ENCODE results near the gene NUP98. TPM values are rescaled to one million over a fixed set of nuclear protein-coding genes. Genes with fewer than 3 reads are reported as not detected.
"Not testable (repeated sequence)": the region's sequence is repeated elsewhere in the genome, so short reads cannot be mapped to it uniquely, and the experiment has no call there.

The NUP98 gene
- total and polyA plus RNA-seq, 10 of the 15 experiments (the other 5 are each of a cell fraction or from before 2014, with no cell fraction given), result 21.7 to 108 (median 78.9) TPM

DNA sequence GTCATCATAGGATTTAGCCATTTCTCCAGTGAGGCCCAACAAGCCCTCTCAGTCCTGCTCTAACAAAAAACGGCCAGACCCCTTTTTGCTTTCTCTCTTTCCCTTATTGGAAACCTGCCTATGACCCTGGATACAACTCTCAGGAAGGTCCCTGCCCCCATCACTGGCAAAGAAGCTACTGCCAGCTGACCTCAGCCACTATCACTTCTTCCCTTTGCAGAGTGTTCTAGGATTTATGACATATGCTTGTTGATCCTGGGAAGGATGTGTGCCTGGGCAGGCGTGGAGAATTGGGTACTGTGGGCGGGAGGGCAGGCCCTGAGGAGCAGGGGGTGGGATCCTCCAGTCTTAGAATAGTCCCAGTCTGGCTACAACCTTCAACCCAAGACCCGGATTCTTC lies 18.5 kb upstream of the NUP98 start (continued):
- TF ChIP-seq, protein P1, sequence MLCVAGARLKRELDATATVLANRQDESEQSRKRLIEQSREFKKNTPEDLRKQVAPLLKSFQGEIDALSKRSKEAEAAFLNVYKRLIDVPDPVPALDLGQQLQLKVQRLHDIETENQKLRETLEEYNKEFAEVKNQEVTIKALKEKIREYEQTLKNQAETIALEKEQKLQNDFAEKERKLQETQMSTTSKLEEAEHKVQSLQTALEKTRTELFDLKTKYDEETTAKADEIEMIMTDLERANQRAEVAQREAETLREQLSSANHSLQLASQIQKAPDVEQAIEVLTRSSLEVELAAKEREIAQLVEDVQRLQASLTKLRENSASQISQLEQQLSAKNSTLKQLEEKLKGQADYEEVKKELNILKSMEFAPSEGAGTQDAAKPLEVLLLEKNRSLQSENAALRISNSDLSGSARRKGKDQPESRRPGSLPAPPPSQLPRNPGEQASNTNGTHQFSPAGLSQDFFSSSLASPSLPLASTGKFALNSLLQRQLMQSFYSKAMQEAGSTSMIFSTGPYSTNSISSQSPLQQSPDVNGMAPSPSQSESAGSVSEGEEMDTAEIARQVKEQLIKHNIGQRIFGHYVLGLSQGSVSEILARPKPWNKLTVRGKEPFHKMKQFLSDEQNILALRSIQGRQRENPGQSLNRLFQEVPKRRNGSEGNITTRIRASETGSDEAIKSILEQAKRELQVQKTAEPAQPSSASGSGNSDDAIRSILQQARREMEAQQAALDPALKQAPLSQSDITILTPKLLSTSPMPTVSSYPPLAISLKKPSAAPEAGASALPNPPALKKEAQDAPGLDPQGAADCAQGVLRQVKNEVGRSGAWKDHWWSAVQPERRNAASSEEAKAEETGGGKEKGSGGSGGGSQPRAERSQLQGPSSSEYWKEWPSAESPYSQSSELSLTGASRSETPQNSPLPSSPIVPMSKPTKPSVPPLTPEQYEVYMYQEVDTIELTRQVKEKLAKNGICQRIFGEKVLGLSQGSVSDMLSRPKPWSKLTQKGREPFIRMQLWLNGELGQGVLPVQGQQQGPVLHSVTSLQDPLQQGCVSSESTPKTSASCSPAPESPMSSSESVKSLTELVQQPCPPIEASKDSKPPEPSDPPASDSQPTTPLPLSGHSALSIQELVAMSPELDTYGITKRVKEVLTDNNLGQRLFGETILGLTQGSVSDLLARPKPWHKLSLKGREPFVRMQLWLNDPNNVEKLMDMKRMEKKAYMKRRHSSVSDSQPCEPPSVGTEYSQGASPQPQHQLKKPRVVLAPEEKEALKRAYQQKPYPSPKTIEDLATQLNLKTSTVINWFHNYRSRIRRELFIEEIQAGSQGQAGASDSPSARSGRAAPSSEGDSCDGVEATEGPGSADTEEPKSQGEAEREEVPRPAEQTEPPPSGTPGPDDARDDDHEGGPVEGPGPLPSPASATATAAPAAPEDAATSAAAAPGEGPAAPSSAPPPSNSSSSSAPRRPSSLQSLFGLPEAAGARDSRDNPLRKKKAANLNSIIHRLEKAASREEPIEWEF (IDR thresholded peaks at IDR 0.05; ENCODE audit: insufficient replicate concordance, low read depth, low read length), result no peak
- TF ChIP-seq, protein P2, sequence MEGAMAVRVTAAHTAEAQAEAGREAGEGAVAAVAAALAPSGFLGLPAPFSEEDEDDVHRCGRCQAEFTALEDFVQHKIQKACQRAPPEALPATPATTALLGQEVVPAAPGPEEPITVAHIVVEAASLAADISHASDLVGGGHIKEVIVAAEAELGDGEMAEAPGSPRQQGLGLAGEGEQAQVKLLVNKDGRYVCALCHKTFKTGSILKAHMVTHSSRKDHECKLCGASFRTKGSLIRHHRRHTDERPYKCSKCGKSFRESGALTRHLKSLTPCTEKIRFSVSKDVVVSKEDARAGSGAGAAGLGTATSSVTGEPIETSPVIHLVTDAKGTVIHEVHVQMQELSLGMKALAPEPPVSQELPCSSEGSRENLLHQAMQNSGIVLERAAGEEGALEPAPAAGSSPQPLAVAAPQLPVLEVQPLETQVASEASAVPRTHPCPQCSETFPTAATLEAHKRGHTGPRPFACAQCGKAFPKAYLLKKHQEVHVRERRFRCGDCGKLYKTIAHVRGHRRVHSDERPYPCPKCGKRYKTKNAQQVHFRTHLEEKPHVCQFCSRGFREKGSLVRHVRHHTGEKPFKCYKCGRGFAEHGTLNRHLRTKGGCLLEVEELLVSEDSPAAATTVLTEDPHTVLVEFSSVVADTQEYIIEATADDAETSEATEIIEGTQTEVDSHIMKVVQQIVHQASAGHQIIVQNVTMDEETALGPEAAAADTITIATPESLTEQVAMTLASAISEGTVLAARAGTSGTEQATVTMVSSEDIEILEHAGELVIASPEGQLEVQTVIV (IDR thresholded peaks at IDR 0.05; ENCODE audit: borderline replicate concordance, partially characterized antibody), result no peak
- TF ChIP-seq, protein P3, sequence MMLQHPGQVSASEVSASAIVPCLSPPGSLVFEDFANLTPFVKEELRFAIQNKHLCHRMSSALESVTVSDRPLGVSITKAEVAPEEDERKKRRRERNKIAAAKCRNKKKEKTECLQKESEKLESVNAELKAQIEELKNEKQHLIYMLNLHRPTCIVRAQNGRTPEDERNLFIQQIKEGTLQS (IDR thresholded peaks at IDR 0.05; ENCODE audit: borderline replicate concordance, extremely low read depth, low read depth, low read length), result no peak
- TF ChIP-seq, protein P4, sequence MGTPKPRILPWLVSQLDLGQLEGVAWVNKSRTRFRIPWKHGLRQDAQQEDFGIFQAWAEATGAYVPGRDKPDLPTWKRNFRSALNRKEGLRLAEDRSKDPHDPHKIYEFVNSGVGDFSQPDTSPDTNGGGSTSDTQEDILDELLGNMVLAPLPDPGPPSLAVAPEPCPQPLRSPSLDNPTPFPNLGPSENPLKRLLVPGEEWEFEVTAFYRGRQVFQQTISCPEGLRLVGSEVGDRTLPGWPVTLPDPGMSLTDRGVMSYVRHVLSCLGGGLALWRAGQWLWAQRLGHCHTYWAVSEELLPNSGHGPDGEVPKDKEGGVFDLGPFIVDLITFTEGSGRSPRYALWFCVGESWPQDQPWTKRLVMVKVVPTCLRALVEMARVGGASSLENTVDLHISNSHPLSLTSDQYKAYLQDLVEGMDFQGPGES (IDR thresholded peaks at IDR 0.05), result no peak
- TF ChIP-seq, protein P5, sequence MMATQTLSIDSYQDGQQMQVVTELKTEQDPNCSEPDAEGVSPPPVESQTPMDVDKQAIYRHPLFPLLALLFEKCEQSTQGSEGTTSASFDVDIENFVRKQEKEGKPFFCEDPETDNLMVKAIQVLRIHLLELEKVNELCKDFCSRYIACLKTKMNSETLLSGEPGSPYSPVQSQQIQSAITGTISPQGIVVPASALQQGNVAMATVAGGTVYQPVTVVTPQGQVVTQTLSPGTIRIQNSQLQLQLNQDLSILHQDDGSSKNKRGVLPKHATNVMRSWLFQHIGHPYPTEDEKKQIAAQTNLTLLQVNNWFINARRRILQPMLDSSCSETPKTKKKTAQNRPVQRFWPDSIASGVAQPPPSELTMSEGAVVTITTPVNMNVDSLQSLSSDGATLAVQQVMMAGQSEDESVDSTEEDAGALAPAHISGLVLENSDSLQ (IDR thresholded peaks at IDR 0.05), result no peak
- TF ChIP-seq, protein P6, sequence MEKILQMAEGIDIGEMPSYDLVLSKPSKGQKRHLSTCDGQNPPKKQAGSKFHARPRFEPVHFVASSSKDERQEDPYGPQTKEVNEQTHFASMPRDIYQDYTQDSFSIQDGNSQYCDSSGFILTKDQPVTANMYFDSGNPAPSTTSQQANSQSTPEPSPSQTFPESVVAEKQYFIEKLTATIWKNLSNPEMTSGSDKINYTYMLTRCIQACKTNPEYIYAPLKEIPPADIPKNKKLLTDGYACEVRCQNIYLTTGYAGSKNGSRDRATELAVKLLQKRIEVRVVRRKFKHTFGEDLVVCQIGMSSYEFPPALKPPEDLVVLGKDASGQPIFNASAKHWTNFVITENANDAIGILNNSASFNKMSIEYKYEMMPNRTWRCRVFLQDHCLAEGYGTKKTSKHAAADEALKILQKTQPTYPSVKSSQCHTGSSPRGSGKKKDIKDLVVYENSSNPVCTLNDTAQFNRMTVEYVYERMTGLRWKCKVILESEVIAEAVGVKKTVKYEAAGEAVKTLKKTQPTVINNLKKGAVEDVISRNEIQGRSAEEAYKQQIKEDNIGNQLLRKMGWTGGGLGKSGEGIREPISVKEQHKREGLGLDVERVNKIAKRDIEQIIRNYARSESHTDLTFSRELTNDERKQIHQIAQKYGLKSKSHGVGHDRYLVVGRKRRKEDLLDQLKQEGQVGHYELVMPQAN (conservative IDR thresholded peaks at IDR 0.05), result no peak
- TF ChIP-seq FOXK2 (IDR thresholded peaks at IDR 0.05), result no peak

DNA sequence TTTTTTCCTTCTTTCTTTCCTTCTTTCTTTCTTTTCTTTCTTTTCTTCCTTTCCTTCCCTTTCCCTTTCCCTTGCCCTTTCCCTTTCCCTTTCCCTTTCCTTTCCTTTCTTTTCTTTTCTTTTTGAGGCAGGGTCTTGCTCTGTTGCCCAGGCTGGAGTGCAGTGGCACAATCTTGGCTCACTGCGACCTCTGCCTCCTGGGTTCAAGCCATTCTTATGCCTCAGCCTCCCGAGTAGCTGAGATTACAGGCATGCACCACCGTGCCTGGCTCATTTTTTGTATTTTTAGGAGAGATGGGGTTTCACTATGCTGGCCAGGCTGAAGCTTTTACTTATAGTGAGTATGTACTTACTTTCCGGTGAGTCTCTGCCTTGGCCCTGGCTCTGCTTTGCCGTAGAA lies 17.5 kb upstream of the NUP98 start:
- H3K36me3 ChIP-seq (ENCODE audit: control insufficient read depth in 2 of 2, insufficient read depth in 2 of 2, low read length in 1 of 2); H3K4me2 ChIP-seq (ENCODE audit: control insufficient read depth, insufficient read depth); SMC1A ChIA-PET (ENCODE audit: uncharacterized antibody, unreplicated experiment); H3K4me3 ChIP-seq; H3K9me3 ChIP-seq (replicated peaks; ENCODE audit: control insufficient read depth, insufficient read depth, low read length); H3K4me1 ChIP-seq (ENCODE audit: control insufficient read depth, insufficient read depth, low read length); H3K79me2 ChIP-seq (ENCODE audit: control insufficient read depth, insufficient read depth, low read length); H3K27ac ChIP-seq (ENCODE audit: control insufficient read depth, insufficient read depth); DNase-seq (ENCODE audit: low read depth, low spot score); H2AFZ ChIP-seq (ENCODE audit: control insufficient read depth, low read depth, low read length); intact Hi-C loops (cut with micrococcal nuclease; ENCODE audit: unreplicated experiment); BruUV-seq (replicated peaks); ATAC-seq; RAD21 ChIA-PET (ENCODE audit: unreplicated experiment); in situ Hi-C loops (cut with MboI); POLR2A ChIA-PET; H3K9ac ChIP-seq (ENCODE audit: control insufficient read depth, insufficient read depth, low read length); H3K27me3 ChIP-seq (replicated peaks in 1 of 2; ENCODE audit: control insufficient read depth in 2 of 2, insufficient read depth in 2 of 2, low read length in 1 of 2); H4K20me1 ChIP-seq (ENCODE audit: control insufficient read depth, insufficient read depth); FAIRE-seq: not testable (repeated sequence)
- CTCF ChIA-PET, result interaction anchor here (1.0 to 1.3 kb wide), 3 partner anchors 8 to 258 kb away, joined by 3 to 5 read pairs (median 4); no protein-coding TSS in a partner anchor
- WGBS (ENCODE audit: insufficient coverage, insufficient replicate concordance, low lambda C conversion rate, missing lambda C conversion rate), result 97% methylated on average over 5 of the region's 5 CpGs

Data from GM12878 (cell line).